ENCODE data around the gene SKA3.
"Not testable (repeated sequence)": the region's sequence is repeated elsewhere in the genome, so short reads cannot be mapped to it uniquely, and the experiment has no call there.

Gene SKA3

GRCh38 chr13:21181671-21182070 lies 5.3 kb upstream of the SKA3 start:
- TF ChIP-seq SUZ12 (IDR thresholded peaks at IDR 0.05) (no peak), TARDBP (IDR thresholded peaks at IDR 0.05) (no peak), SP1 (IDR thresholded peaks at IDR 0.05) (no peak), L3MBTL2 (conservative IDR thresholded peaks at IDR 0.05) (no peak), FOXA1 (IDR thresholded peaks at IDR 0.05) (no peak), PKNOX1 (IDR thresholded peaks at IDR 0.05) (no peak), FOXM1 (IDR thresholded peaks at IDR 0.05; ENCODE audit: borderline replicate concordance) (no peak), FOXK2 (IDR thresholded peaks at IDR 0.05) (no peak), CTBP1 (IDR thresholded peaks at IDR 0.05; ENCODE audit: borderline replicate concordance) (no peak), ARNT (IDR thresholded peaks at IDR 0.05) (no peak), BHLHE40 (IDR thresholded peaks at IDR 0.05; ENCODE audit: borderline replicate concordance) (no peak), NFRKB (IDR thresholded peaks at IDR 0.05) (no peak)
- ChIA-PET POLR2A (no interaction called here), CTCF (no interaction called here)
- no peak for DNase-seq (ENCODE audit: extremely low spot score)

GRCh38 chr13:21176982-21177284 lies 581 bp upstream of the SKA3 start:
- no peak for TF ChIP-seq ARNT (IDR thresholded peaks at IDR 0.05)
- no peak for TF ChIP-seq FOXA1 (IDR thresholded peaks at IDR 0.05)
- TF ChIP-seq BHLHE40 (IDR thresholded peaks at IDR 0.05; ENCODE audit: borderline replicate concordance) = no peak
- TF ChIP-seq L3MBTL2 (conservative IDR thresholded peaks at IDR 0.05) = peak; percentile 88
- no peak for TF ChIP-seq HDGF (IDR thresholded peaks at IDR 0.05; ENCODE audit: borderline replicate concordance)
- TF ChIP-seq SUZ12 (IDR thresholded peaks at IDR 0.05) = no peak
- POLR2A ChIA-PET = interaction anchor here (0.7 to 2.6 kb wide), 23 partner anchors 8 to 991 kb away, joined by 3 to 20 read pairs (median 4); no protein-coding TSS in a partner anchor
- CTCF ChIA-PET = no interaction called here
- DNase-seq (ENCODE audit: extremely low spot score) = no peak

GRCh38 chr13:21175656-21176214 lies 617 bp downstream of the SKA3 start:
- CTCF ChIA-PET = interaction anchor here (1.0 kb wide), 1 partner anchor 114 kb away, joined by 8 read pairs; no protein-coding TSS in a partner anchor
- no peak for TF ChIP-seq BHLHE40 (IDR thresholded peaks at IDR 0.05; ENCODE audit: borderline replicate concordance)
- no peak for TF ChIP-seq NFRKB (IDR thresholded peaks at IDR 0.05)
- no peak for TF ChIP-seq LEF1 (IDR thresholded peaks at IDR 0.05; ENCODE audit: borderline replicate concordance)
- TF ChIP-seq FOXM1 (IDR thresholded peaks at IDR 0.05; ENCODE audit: borderline replicate concordance) = no peak
- no peak for TF ChIP-seq ARNT (IDR thresholded peaks at IDR 0.05)
- no peak for TF ChIP-seq L3MBTL2 (conservative IDR thresholded peaks at IDR 0.05)
- no peak for TF ChIP-seq ZNF384 (IDR thresholded peaks at IDR 0.05)
- no peak for TF ChIP-seq ELF4 (IDR thresholded peaks at IDR 0.05)
- TF ChIP-seq FOXK2 (IDR thresholded peaks at IDR 0.05) = no peak
- DNase-seq (ENCODE audit: extremely low spot score) = no peak
- POLR2A ChIA-PET = interaction anchor here (0.7 to 2.6 kb wide), 19 partner anchors 9 to 311 kb away, joined by 3 to 20 read pairs (median 5); no protein-coding TSS in a partner anchor

GRCh38 chr13:21173767-21174166 lies 2.6 kb downstream of the SKA3 start:
- DNase-seq (ENCODE audit: extremely low spot score); POLR2A ChIA-PET; CTCF ChIA-PET: not testable (repeated sequence)

- ChIA-PET POLR2A (no interaction called here), CTCF (no interaction called here)
- TF ChIP-seq ZNF384 (IDR thresholded peaks at IDR 0.05) (no peak), FOXM1 (IDR thresholded peaks at IDR 0.05; ENCODE audit: borderline replicate concordance) (no peak), SUZ12 (IDR thresholded peaks at IDR 0.05) (no peak)
- DNase-seq (ENCODE audit: extremely low spot score) = no peak
Measured at GRCh38 chr13:21171420-21171819, 4.9 kb downstream of the SKA3 start.

- CTCF ChIA-PET; DNase-seq (ENCODE audit: extremely low spot score): not testable (repeated sequence)
- POLR2A ChIA-PET = interaction anchor here (0.8 to 2.1 kb wide), 2 partner anchors 11 to 14 kb away, joined by 3 to 12 read pairs; partner anchors contain the start of genes MRPL57 and SKA3
Measured at GRCh38 chr13:21165606-21166005, 10.7 kb downstream of the SKA3 start.

GRCh38 chr13:21164631-21165030 lies 11.7 kb downstream of the SKA3 start:
- ChIA-PET POLR2A (no interaction called here), CTCF (no interaction called here)
- no peak for DNase-seq (ENCODE audit: extremely low spot score)
- TF ChIP-seq SP1 (IDR thresholded peaks at IDR 0.05) (no peak), ARNT (IDR thresholded peaks at IDR 0.05) (no peak), LEF1 (IDR thresholded peaks at IDR 0.05; ENCODE audit: borderline replicate concordance) (no peak), BHLHE40 (IDR thresholded peaks at IDR 0.05; ENCODE audit: borderline replicate concordance) (no peak), PKNOX1 (IDR thresholded peaks at IDR 0.05) (no peak), NFRKB (IDR thresholded peaks at IDR 0.05) (no peak), HDGF (IDR thresholded peaks at IDR 0.05; ENCODE audit: borderline replicate concordance) (no peak), ELF4 (IDR thresholded peaks at IDR 0.05) (no peak), FOXM1 (IDR thresholded peaks at IDR 0.05; ENCODE audit: borderline replicate concordance) (no peak)

GRCh38 chr13:21152251-21152899 lies 24.0 kb downstream of the SKA3 start:
- POLR2A ChIA-PET = interaction anchor here (0.9 to 1.0 kb wide), 2 partner anchors 13 to 97 kb away, joined by 3 read pairs; no protein-coding TSS in a partner anchor
- no peak for TF ChIP-seq TARDBP (IDR thresholded peaks at IDR 0.05)
- TF ChIP-seq SP1 (IDR thresholded peaks at IDR 0.05) = no peak
- no peak for TF ChIP-seq NFRKB (IDR thresholded peaks at IDR 0.05)
- CTCF ChIA-PET = no interaction called here
- DNase-seq (ENCODE audit: extremely low spot score) = no peak

Measured in HEK293T (cell line).